Stimulated activated CD8-positive, alpha-beta memory T cell treated with anti-CD3 and anti-CD28 coated beads, Interleukin-4, amount 100 ng/mL, for 4 hours (primary cell): ENCODE results near the gene MAN1C1.
"Not testable (repeated sequence)": the region's sequence is repeated elsewhere in the genome, so short reads cannot be mapped to it uniquely, and the experiment has no call there.

Experiments used
- DNase-seq, 2 donors: peaks; one replicate each; pipeline ENCODE4 v3.0.0-alpha.2; 2020; ENCODE audit warnings: low read depth in 2 of 2, low spot score in 1 of 2

The MAN1C1 gene

DNA sequence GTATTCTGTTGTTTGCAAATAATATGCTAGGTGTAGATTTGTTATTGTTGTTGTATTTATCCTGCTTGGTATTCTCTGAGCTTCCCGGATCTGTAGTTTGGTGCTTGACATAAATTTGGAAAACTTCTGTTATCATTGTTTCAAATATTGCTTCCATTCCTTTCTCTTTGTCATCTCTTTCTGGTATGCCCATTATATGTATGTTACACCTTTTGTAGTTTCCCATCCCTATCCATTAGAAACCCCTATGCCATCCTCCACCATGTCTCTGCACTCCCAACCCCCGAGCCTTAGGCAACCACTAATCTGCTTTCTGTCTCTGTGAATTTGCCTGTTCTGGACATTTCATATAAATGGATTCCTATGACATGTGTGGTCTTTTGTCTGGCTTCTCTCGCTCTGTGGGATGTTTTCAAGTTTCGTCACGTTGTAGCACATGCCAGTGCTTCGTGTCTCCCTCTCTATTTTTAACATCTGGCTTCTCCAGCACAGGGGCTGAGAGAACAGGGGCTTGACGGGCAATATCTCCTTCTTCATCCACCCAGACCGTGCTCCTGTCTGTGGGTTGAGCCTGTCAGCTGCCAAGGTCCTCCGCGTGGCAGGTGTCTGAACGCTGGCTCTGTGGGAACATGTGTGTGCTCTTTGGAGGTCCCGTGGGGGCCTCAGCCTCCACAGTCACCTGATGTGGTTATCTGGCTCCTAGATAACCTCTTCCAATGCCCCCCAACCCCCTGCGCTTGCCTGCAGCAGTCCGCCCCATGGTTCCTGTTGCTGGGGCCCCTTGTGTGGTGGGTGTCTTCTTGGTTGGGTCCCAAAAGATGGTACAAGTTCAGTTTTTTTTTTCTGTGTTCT, 32.8 kb upstream of the MAN1C1 start:
- no peak for DNase-seq

DNA sequence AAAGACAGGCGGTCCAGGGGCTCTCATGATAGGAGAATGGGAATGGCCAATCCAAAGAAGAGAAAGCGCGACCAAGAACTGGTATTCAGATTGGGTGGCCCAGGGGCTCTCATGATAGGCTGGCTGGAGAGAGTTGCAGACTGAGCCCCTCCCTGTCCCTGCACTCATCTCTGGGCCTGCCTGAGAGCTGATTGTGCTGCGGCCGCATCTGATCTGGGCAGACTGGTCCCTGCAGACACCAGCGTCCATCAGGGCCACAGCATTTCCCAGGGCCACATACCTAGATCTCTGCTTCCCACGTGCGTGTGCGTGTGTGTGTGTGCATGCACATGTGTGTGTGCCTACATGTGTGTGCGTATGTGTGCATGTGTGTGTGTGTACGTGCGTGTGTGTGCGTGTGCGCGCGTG, 30.4 kb upstream of the MAN1C1 start:
- DNase-seq = no peak

DNA sequence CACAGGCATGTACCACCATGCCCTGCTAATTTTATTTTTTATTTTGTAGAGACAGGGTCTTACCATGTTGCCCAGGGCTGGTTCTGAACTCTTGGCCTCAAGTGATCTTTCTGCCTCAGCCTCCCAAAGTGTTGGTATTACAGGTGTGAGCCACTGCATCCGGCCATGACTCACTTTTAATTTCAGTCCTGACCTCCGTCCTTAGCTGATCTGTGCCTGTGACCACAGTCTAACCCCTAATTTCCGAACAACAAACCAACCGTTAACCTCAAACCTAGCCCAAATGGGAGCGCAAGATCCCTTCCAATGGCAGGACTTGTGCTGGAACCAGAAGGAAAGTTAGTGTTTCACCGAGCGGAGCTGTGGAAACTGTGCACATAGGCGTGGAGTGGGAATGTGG, 29.3 kb upstream of the MAN1C1 start:
- no peak for DNase-seq

DNA sequence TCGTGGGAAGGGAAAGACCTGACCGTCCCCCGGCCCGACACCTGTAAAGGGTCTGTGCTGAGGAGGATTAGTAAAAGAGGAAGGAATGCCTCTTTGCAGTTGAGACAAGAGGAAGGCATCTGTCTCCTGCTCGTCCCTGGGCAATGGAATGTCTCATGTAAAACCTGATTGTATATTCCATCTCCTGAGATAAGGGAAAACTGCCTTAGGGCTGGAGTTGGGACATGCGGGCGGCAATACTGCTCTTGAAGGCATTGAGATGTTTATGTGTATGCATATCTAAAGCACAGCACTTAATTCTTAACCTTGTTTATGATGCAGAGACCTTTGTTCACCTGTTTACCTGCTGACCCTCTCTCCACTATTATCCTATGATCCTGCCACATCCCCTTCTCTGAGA, 28.4 kb upstream of the MAN1C1 start:
- DNase-seq = not testable (repeated sequence)

DNA sequence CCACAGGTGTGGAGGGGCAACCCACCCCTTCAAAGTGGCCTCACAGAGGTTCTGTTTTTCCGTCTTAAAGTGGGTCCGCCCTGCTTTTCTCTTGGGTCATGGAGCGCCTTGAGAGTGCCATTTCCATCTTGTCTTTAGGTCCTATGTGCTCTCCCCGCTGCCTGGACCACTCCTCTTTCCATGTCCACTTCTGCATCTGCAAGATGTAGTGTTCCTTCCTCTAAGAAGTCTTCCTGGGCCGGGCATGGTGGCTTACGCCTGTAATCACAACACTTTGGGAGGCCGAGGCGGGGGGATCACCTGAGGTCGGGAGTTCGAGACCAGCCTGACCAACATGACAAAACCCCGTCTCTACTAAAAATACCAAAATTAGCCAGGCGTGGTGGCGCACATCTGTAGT, 27.8 kb upstream of the MAN1C1 start:
- not testable (repeated sequence) for DNase-seq

DNA sequence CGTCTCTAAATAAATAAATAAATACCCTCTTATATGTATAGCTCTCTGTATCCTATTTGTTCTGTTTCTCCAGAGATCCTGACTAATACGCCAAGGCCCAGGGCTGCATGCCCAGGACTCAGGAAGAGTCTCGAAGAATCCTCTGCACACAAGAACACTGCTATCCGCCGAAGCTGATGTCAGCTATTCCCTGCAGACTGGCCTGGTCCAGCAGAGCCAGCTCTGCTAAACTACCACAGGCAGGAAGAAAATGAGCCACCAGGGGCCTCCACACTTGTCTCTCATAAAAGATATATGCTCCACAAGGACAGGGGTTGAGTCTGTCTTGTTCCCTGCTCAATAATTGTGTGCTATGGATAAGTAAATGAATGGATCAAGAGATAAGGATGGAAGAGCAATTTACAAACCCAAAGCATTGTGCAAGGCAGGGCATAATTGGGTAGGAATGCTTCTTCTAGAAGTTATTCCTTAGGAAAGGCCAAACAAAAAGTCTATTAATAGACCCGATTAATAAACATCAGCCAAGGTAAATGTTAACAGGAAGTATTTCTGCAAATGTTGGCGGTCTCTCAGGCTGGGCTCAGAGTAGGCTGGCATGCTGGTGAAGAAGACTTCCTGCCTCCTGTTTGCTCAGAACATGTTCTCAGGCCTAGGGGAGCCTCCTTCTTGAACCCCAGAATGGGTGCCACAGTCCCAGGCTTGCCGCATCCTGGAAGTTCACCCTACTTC, 26.3 kb upstream of the MAN1C1 start:
- no peak for DNase-seq

DNA sequence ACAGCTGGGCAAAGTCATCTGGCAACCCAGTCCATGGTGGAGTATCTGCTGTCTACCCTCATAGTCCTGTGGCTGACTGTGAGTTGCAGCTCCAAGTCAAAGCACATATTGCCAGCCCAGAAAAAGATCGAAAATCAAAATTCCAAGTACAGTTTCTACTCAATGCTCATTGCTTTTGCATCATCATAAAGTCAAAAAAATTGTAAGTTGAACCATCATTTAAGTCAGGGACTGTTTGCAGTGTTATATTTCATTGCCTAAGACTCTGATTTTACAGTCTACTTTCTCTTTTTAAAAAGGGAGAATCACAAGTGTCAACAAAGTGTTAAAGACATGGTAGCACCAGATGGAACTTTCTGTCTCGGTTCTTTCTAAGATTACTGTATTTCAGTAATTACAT, 22.7 kb upstream of the MAN1C1 start:
- no peak for DNase-seq

DNA sequence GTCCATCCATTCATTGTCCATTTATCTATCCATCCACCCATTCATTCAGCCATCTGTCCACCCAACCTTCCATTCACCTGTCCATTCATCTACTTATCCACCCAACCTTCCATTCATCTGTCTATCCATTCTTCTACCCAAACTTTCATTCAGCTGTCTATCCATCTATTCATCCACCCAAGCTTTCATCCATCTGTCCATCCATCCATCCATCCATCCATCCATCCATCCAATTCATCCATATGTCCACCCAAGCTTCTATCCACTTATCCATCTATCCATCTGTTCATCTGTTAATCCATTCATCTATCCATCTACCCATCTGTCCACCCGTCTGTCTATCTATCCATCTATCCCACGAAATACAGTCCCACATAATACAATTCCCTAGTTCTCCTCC, 21.6 kb upstream of the MAN1C1 start:
- DNase-seq = no peak

DNA sequence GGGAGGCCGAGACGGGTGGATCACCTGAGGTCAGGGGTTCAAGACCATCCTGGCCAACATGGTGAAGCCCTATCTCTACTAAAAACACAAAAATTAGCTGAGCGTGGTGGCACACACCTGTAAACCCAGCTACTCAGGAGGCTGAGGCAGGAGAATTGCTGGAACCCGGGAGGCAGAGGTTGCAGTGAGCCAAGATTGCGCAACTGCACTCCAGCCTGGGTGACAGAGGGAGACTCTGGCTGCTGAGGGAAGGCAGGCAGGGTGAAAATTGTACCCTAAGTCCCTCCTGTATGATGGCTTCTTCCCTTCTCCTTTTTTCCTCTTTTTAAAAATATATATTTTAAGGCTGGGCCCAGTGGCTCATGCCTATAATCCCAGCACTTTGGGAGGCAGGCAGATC, 19.9 kb upstream of the MAN1C1 start:
- not testable (repeated sequence) for DNase-seq

DNA sequence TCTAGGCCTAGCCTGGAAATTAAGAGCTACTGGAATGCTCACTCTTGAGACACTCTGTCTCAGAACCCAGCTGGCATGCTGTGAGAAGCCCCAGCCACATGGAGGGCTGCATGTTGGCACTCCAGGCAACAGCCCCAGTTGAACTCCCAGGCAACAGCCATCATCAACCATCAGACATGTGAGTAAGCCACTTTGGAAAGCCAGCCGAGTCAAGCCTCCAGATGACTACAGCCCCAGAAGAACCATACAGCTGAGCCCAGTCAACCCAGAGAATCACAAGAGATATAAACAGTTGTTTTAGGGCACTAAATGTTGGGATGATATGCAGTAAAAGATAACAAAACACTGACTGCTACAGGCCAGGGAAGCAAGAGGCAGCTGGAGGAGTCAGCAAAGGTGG, 17.7 kb upstream of the MAN1C1 start:
- DNase-seq = no peak

DNA sequence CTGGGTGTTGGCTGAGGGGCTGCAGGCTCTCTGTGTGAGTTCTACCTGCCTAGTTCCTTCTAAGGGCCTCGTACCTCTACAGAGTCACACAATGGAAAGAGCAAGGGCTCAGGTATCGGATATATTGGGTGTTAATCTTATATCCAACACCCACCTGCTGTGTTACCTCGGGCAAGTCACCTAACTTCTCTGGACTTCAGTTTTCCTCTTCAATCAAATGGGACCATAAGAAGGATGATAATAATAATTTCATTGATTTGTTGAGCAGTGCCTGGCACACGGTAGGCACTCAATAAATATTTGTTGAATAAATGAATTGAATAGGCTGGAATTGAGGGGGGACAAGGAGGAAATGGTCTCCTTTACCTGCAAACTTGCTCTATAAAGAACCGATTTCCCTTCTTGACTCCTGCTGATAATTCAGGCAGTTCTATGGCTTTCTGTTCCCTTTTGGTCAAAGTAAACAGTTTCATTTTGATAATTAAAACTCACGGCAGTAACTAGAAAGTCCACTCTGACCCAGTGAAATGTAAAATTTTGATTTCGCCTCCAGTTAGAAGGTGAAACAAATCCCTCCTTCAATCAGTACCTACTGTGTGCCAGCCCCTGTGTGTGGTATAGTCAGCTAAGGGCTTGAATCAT, 16.5 kb upstream of the MAN1C1 start:
- DNase-seq = no peak

DNA sequence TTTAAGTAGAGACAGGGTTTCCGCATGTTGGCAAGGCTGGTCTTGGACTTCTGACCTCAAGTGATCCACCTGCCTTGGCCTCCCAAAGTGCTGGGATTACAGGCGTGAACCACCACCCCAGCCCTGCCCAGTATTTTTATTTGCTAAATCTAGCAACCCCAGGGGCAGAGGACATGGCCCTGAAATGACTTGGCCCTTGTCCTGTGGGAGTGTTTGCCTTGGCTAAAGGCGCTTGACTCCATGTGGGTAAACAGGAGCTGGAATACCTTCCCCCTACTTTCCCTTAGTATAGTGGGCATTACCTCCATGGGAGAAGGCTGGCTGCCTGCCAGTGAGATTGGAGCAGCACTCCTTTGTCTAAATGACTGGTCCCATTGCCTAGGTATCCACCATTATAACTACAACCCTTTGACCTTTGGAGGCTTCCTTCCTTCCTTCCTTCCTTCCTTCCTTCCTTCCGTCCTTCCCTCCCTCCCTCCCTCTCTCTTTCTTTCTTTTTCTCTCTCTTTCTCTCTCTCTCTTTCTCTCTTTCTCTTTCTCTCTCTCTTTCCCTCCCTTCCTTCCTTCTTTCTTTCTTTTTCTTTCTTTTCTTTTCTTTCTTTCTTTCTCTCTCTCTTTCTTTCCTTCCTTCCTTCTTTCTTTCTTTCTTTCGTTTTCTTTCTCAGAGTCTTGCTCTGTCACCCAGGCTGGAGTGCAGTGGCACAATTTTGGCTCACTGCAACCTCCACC, 15.5 kb upstream of the MAN1C1 start:
- not testable (repeated sequence) for DNase-seq

DNA sequence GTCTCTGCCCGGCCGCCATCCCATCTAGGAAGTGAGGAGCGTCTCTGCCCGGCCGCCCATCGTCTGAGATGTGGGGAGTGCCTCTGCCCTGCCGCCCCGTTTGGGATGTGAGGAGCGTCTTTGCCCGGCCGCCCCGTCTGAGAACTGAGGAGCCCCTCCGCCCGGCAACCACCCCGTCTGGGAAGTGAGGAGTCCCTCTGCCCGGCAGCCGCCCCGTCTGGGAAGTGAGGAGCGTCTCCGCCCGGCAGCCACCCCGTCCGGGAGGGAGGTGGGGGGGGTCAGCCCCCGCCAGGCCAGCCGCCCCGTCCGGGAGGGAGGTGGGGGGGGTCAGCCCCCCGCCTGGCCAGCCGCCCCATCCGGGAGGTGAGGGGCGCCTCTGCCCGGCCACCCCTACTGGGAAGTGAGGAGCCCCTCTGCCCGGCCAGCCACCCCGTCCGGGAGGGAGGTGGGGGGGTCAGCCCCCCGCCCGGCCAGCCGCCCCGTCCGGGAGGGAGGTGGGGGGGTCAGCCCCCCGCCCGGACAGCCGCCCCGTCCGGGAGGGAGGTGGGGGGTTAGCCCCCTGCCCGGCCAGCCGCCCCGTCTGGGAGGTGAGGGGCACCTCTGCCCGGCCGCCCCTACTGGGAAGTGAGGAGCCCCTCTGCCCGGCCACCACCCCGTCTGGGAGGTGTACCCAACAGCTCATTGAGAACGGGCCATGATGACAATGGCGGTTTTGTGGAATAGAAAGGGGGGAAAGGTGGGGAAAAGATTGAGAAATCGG, 12.6 kb upstream of the MAN1C1 start:
- not testable (repeated sequence) for DNase-seq

DNA sequence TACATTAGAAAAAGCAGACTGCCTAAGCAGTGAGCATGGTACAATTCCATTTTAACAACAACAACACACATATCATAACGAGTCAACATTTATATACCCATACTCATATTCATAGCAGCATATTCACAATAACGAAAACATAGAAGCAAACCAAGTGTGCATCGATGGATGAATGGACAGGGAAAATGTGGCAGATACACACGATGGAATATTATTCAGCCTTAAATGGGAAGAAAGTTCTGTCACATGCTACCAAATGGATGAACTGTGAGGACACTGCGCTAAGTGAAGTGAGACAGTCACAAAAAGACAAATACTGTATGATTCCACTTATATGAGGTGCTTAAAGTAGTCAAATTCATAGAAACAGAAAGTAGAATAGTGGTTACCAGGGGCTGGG, 9.5 kb upstream of the MAN1C1 start:
- no peak for DNase-seq

DNA sequence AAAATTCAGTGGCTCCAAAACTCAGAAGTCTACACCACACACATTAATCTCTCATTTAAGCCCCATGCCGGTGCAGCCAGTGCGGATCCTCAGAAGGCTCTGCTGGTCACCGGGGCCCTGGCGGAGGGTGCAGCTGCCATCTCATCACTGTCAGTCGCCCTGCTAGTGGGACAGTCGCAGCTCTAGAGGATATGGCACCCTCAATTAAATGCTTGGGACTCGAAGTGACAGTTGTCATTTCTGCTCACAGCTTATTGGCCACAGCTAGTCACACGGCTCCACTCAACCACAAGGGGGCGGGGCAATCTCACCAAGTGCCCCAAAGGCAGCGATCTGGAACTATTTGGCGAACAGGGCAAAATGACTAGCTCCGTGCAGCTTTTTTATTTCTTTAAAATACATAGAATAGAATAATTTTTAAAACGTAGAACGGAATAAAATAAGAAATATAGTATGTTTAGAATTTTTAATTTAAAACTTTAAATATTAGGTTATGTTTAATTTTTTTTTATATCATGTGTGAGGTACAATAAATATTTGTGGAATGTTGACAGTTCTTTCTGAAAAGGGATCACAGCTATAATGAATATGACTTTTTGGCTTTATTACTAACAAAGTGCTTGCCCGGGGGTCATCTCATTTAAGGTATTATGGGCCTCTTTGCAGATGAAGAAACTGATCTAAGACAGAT, 8.0 kb upstream of the MAN1C1 start:
- DNase-seq = peak; percentile 76 to 84

DNA sequence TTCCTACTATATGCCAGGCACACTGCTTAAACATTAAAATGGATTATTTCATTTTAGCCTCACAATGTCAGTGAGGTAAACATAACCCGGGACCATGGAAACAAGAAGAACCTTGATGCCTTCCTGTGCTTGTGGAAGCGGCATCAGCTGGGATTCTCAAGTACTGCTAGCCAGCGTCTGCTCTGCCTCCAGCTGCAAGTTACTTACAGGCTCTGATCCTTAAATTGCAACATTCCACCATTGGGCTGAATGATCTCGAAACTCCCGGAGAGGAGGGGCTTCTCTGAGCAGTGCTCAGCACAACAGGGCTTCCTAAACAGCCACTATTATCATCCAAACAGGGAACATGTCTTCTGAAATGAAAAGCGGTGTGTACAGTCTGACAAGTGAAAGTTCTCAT, 6.7 kb upstream of the MAN1C1 start:
- no peak for DNase-seq

DNA sequence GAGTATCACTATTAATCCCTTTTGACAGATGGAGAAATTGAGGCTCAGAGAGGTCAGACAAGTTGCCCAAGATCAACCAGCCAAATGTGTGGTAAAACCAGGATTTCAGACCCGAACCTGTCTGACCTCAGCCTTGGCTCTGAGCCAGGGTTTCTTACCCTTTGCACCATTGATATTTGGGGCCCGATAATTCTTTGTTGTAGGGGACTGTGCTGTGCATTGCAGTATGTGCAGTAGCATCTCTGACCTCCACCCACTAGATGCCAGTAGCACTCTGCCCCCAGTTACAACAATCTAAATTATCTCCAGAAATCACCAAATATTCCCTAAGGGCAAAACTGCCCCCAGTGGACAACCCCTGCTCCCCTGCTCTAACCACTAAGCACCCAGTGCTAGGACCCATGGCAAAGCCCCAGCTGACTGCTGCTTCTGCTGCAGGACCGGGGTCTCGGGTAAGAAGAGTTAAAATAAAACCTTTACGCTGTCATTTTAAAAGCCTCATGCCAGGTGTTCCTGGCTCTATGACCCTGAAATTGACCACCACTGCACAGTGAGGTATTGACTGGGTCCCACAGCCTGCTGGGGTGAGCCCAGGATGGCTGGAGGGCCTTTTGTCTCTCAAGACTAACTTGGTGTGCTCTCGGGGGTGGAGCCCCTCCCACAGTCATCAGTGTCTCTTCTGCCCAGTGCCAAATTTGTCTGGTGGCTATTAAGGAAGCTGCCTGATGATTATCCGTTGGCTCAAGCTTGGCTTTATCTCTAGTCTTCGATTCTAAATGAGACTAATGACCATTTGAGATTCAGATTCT, 5.6 kb upstream of the MAN1C1 start:
- no peak for DNase-seq

DNA sequence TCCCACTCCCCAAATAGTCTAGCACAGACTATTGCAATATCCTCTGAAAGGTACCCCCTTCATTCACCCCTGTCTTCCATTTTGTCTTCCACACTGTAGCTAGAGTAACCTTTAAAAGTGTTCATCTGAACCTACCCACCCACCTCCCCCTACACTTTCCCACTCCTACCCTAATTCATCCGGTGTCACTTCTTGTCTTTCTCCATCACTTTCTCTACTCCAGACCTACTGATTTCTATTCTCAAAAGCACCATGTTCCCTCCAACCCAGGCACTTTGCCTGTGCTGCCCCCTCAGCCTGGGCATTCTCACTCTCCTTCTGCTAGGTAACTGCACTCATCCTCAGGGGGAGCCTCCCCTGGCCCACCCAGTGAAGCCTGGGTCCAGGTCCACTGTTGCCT, 4.7 kb upstream of the MAN1C1 start:
- no peak for DNase-seq

DNA sequence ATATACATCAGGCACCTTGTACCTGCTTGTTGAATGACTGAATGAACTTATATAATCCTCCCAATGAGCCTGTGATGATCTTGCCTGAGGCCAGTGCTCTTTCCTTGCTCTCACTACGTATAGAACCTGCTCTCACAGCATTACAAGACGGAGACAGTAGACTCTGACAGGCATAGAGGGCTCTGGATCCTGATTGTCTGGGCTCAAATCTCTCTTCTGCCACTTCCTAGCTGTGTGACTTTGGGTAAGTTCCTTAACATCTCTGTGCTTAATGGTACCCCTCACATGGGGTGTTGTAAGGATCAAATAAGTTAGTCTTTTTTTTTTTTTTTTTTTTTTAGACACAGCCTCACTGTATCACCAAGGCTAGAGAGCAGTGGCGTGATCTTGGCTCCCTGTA, 4.2 kb upstream of the MAN1C1 start:
- DNase-seq = no peak
